ENCODE results near the gene GRID1.

- TF ChIP-seq SRSF7 (optimal IDR thresholded peaks at IDR 0.05; ENCODE audit: low read depth, low read length) (no peak), TBL1XR1 (IDR thresholded peaks at IDR 0.05; ENCODE audit: low read length in 2 of 2) (no peak), BRCA1 (IDR thresholded peaks at IDR 0.05) (no peak), BRCA1 (CRISPR knock-in tag; IDR thresholded peaks at IDR 0.05) (no peak), ZNF449 (CRISPR knock-in tag; IDR thresholded peaks at IDR 0.05) (no peak), FOXP4 (CRISPR knock-in tag; IDR thresholded peaks at IDR 0.05; ENCODE audit: borderline replicate concordance) (no peak), HDAC6 (IDR thresholded peaks at IDR 0.05; ENCODE audit: low read depth, low read length) (no peak)
Observed at GRCh38 chr10:86342111-86342863, 24.3 kb downstream of the GRID1 start.
